Upper lobe of left lung (tissue), 6 donors: Measurements from ENCODE around the gene DPP6. TPM values are rescaled to one million over a fixed set of nuclear protein-coding genes. Genes with fewer than 3 reads are reported as not detected.

ENCODE experiments used
- ATAC-seq, 2 donors: fragments of 200-7000 bp; cut with Tn5 transposase; one replicate each; pipeline ENCODE4 v1.9.1; 2022; ENCODE audit warnings: mild to moderate bottlenecking in 2 of 2, moderate library complexity in 2 of 2; ENCODE audit not compliant: low FRiP score in 2 of 2
- DNase-seq, 2 donors: peaks; one replicate each; pipeline ENCODE4 v3.0.0-alpha.2; 2019 to 2020
- H3K27ac ChIP-seq, 4 donors: fragments of 200-600 bp; sonication (generic); one replicate each; pipeline ENCODE4 v1.5.1; 2016 to 2019
- H3K27me3 ChIP-seq, 4 donors: fragments of 200-600 bp; sonication (generic); one replicate each; pipeline ENCODE4 v1.5.1; 2017 to 2019
- H3K36me3 ChIP-seq, 4 donors: fragments of 200-600 bp; sonication (generic); one replicate each; pipeline ENCODE4 v1.5.1; 2016 to 2019
- H3K4me1 ChIP-seq, 4 donors: fragments of 200-600 bp; sonication (generic); one replicate each; pipeline ENCODE4 v1.5.1; 2018 to 2019
- H3K4me3 ChIP-seq, 4 donors: fragments of 200-600 bp; sonication (generic); one replicate each; pipeline ENCODE4 v1.5.1; 2017 to 2019; ENCODE audit warnings: mild to moderate bottlenecking in 2 of 4, moderate library complexity in 1 of 4
- H3K9me3 ChIP-seq, 4 donors: fragments of 200-600 bp; sonication (generic); one replicate each; pipeline ENCODE4 v1.5.1; 2018 to 2019
- EP300 ChIP-seq, 4 donors: sonication (generic); formaldehyde crosslinking; IDR thresholded peaks; one replicate each; pipeline ENCODE4 v1.5.1; 2017; ENCODE audit warnings: antibody characterized with exemption in 4 of 4, control low read depth in 2 of 4
- POLR2A ChIP-seq, 4 donors: fragments of 450-650 bp; IDR thresholded peaks; one replicate each; pipeline ENCODE4 v1.5.1; 2016 to 2017; ENCODE audit warnings: antibody characterized with exemption in 4 of 4, mild to moderate bottlenecking in 2 of 4
- POLR2AphosphoS5 ChIP-seq, 2 donors: sonication (generic); formaldehyde crosslinking; IDR thresholded peaks; one replicate each; pipeline ENCODE4 v1.5.1; 2017; ENCODE audit warnings: antibody characterized with exemption in 2 of 2
- WGBS, 2 donors: methylation state at CpG; one replicate each; pipeline ENCODE4 v1.1.5; 2017 to 2018; 5-methylcytosine and 5-hydroxymethylcytosine counted together
- total RNA-seq, 6 donors: library from RNA; depleted of rRNA in 4 of 6; stranded (reverse); fragments of >200 nt in 4 of 6; gene quantifications; one replicate each; pipeline versions ENCODE4 v1.1.0 to v1.2.1, GENCODE V29; 2016 to 2021
- TF ChIP-seq, protein P1 (sequence below), 6 experiments: fragments of 450-650 bp in 4 of 6; fragments of 200-600 bp in 2 of 6; sonication (generic) in 2 of 6; IDR thresholded peaks; one replicate each; pipeline ENCODE4 v1.5.1; 2016 to 2019; ENCODE audit warnings: antibody characterized with exemption in 6 of 6
- donor health status: DM: no; HTN: no; CAD: no; lungs with moderate emphysema.
- donor health status: DM: no; HTN: yes; CAD: no; lungs with severe emphysema.

Gene DPP6
- total RNA-seq, 6 donors from 2014 or later, result 0.49 to 3.1 (median 0.86) TPM; not detected in 2

DNA sequence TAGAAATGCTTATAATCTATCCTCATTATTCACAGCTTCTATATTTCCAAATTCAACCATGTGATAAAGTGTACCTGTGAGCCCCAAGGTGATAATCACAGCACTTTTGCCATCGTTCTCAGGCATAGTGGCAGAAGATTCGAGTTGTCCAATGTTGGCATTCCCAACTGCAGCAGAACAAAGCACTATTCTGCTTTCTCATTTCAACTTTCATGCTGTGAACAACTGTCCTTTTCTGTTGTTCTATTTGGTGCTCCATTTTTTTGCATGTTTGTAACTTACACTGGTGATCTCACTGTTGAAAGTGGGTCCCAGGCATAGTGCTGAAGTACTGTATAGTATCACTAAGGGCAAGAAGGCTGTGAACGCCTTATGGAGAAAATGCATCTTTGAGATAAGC is 512.5 kb downstream of the DPP6 start:
- H3K4me1 ChIP-seq, result no peaks in the 10 kb centered on the region
- DNase-seq (no peak), ATAC-seq (no peak)
- no peak overlapping the region for H3K27ac ChIP-seq
- H3K9me3 ChIP-seq, result no peaks in the 10 kb centered on the region
- WGBS, 2 donors, result 82 to 83% methylated on average over 3 of the region's 3 CpGs
- no peaks in the 10 kb centered on the region for H3K27me3 ChIP-seq
- H3K36me3 ChIP-seq, result no peaks in the 10 kb centered on the region
- no peak for TF ChIP-seq POLR2AphosphoS5 (IDR thresholded peaks at IDR 0.05)
- H3K4me3 ChIP-seq, result no peak overlapping the region

DNA sequence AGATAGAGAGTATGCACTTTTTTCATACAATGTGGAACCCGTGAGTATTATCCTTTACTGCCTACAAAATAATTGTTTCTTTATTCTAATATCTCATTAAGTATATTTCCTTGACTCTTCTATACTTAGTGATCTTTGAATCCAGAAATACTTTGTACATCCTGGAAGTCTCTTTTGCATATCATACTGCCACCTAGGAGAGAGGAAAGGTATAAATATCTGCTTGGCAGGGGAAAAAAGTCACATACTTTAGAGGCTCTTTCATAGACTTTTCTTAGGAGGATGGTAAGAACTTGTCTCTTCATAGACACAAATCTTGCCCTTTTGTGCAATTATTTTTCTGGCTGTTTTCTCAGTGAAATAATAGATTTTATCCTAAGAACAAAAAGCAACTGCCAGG is 514.7 kb downstream of the DPP6 start:
- no peak overlapping the region for H3K4me3 ChIP-seq

GRCh38 chr7:154568346-154568745 is 516.1 kb downstream of the DPP6 start:
- Histone ChIP-seq H3K27ac (no peak overlapping the region), H3K4me3 (no peak overlapping the region), H3K9me3 (no peaks in the 10 kb centered on the region), H3K36me3 (no peaks in the 10 kb centered on the region), H3K27me3 (no peaks in the 10 kb centered on the region), H3K4me1 (no peaks in the 10 kb centered on the region)
- DNase-seq, result no peak
- ATAC-seq, result no peak
- TF ChIP-seq EP300 (IDR thresholded peaks at IDR 0.05), result no peak
- no peak for TF ChIP-seq POLR2A (IDR thresholded peaks at IDR 0.05)
- TF ChIP-seq, protein P1, sequence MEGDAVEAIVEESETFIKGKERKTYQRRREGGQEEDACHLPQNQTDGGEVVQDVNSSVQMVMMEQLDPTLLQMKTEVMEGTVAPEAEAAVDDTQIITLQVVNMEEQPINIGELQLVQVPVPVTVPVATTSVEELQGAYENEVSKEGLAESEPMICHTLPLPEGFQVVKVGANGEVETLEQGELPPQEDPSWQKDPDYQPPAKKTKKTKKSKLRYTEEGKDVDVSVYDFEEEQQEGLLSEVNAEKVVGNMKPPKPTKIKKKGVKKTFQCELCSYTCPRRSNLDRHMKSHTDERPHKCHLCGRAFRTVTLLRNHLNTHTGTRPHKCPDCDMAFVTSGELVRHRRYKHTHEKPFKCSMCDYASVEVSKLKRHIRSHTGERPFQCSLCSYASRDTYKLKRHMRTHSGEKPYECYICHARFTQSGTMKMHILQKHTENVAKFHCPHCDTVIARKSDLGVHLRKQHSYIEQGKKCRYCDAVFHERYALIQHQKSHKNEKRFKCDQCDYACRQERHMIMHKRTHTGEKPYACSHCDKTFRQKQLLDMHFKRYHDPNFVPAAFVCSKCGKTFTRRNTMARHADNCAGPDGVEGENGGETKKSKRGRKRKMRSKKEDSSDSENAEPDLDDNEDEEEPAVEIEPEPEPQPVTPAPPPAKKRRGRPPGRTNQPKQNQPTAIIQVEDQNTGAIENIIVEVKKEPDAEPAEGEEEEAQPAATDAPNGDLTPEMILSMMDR (IDR thresholded peaks at IDR 0.05), result no peak
- no peak for TF ChIP-seq POLR2AphosphoS5 (IDR thresholded peaks at IDR 0.05)
- WGBS, 2 donors, result 77 to 81% methylated on average over 10 of the region's 10 CpGs

More for the DNA sequence above, 514.7 kb downstream of the DPP6 start:
- no peak for DNase-seq
- no peaks in the 10 kb centered on the region for H3K9me3 ChIP-seq
- TF ChIP-seq POLR2A (IDR thresholded peaks at IDR 0.05) (no peak), POLR2AphosphoS5 (IDR thresholded peaks at IDR 0.05) (no peak), EP300 (IDR thresholded peaks at IDR 0.05) (no peak)
- TF ChIP-seq, protein P1 (IDR thresholded peaks at IDR 0.05), result no peak
- no peaks in the 10 kb centered on the region for H3K27me3 ChIP-seq
- H3K36me3 ChIP-seq, result no peaks in the 10 kb centered on the region
- no peaks in the 10 kb centered on the region for H3K4me1 ChIP-seq
- H3K27ac ChIP-seq, result no peak overlapping the region
- WGBS, 2 donors, result 66 to 68% methylated on average over 1 of the region's 1 CpG
- no peak for ATAC-seq

DNA sequence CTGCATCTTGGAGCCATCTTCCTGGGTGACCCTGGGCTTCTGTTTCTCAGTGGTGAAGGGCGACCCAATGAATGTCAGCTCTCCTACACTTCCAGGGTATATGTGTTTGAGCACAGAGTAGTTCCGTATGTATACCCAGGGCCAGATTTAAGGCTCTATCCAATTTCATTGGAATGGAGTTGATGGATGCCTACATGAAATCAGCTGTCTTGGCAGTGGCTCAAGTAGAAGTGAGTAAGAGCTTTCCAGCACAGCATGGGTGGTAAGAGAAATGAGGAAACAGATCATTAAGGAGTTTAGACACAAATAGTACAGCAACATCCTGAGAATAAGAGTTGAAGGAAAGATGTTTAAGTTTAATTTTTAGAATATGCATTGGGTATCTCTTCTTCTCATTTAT is 517.7 kb downstream of the DPP6 start:
- Histone ChIP-seq H3K4me3 (no peak overlapping the region), H3K27ac (no peak overlapping the region), H3K4me1 (no peaks in the 10 kb centered on the region), H3K9me3 (no peaks in the 10 kb centered on the region), H3K27me3 (no peaks in the 10 kb centered on the region), H3K36me3 (no peaks in the 10 kb centered on the region)
- no peak for ATAC-seq
- no peak for TF ChIP-seq POLR2A (IDR thresholded peaks at IDR 0.05)
- 40 to 58% methylated on average over 2 of the region's 2 CpGs for WGBS, 2 donors
- DNase-seq, result no peak

GRCh38 chr7:154571772-154572171 is 519.6 kb downstream of the DPP6 start:
- WGBS, 2 donors, result 56 to 65% methylated on average over 2 to 3 of the region's 3 CpGs
- Histone ChIP-seq H3K27ac (no peak overlapping the region), H3K27me3 (no peaks in the 10 kb centered on the region), H3K9me3 (no peaks in the 10 kb centered on the region), H3K4me1 (no peaks in the 10 kb centered on the region), H3K4me3 (no peak overlapping the region), H3K36me3 (no peaks in the 10 kb centered on the region)
- DNase-seq (no peak), ATAC-seq (no peak)
- TF ChIP-seq POLR2AphosphoS5 (IDR thresholded peaks at IDR 0.05) (no peak), POLR2A (IDR thresholded peaks at IDR 0.05) (no peak), EP300 (IDR thresholded peaks at IDR 0.05) (no peak)
- TF ChIP-seq, protein P1 (IDR thresholded peaks at IDR 0.05), result no peak

GRCh38 chr7:154574235-154574634 is 522.0 kb downstream of the DPP6 start:
- no peak overlapping the region for H3K4me3 ChIP-seq
- DNase-seq (no peak), ATAC-seq (peak in 1 of 2 donors; percentile 23)
- no peak overlapping the region for H3K27ac ChIP-seq
- H3K36me3 ChIP-seq, result no peaks in the 10 kb centered on the region
- H3K4me1 ChIP-seq, result no peaks in the 10 kb centered on the region
- H3K27me3 ChIP-seq, result no peaks in the 10 kb centered on the region
- TF ChIP-seq POLR2AphosphoS5 (IDR thresholded peaks at IDR 0.05) (no peak), EP300 (IDR thresholded peaks at IDR 0.05) (no peak), POLR2A (IDR thresholded peaks at IDR 0.05) (no peak)
- TF ChIP-seq, protein P1 (IDR thresholded peaks at IDR 0.05), result no peak
- 87 to 93% methylated on average over 2 of the region's 2 CpGs for WGBS, 2 donors
- no peaks in the 10 kb centered on the region for H3K9me3 ChIP-seq
